ENCODE results near the gene ZFAND2B.
"Not testable (repeated sequence)": the region's sequence is repeated elsewhere in the genome, so short reads cannot be mapped to it uniquely, and the experiment has no call there.

The ZFAND2B gene

GRCh38 chr2:219175928-219176817, 30.4 kb upstream of the ZFAND2B start:
- DNase-seq = peak in 35 of 56 donors; percentile 8 to 74 (median 58)

- DNase-seq = peak in 54 of 56 donors; percentile 13 to 88 (median 72)
These were observed 29.6 kb upstream of the ZFAND2B start, which contains the start of gene CNPPD1 for GRCh38 chr2:219176818-219177551. TSS of gene CNPPD1 (minus strand) at chr2:219176925. CDS start at chr2:219176828, 97 bp downstream.

- peak; percentile 33 to 90 (median 78) for DNase-seq
These were observed 28.8 kb upstream of the ZFAND2B start, which contains the start of gene RETREG2 for GRCh38 chr2:219177552-219178376. TSS of gene RETREG2 (plus strand) at chr2:219178275. CDS start at chr2:219178353, 78 bp downstream.

GRCh38 chr2:219178377-219179175, 28.0 kb upstream of the ZFAND2B start:
- peak in 23 of 56 donors; percentile 38 to 86 (median 56) for DNase-seq

- DNase-seq = no peak
These were observed 26.7 kb upstream of the ZFAND2B start for GRCh38 chr2:219179601-219180465.

- no peak for DNase-seq
These were observed 25.6 kb upstream of the ZFAND2B start for GRCh38 chr2:219180961-219181360.

- no peak for DNase-seq
These were observed 25.1 kb upstream of the ZFAND2B start for GRCh38 chr2:219181531-219181930.

GRCh38 chr2:219182331-219183150, 24.0 kb upstream of the ZFAND2B start:
- no peak for DNase-seq

- DNase-seq = no peak
These were observed 23.3 kb upstream of the ZFAND2B start for GRCh38 chr2:219183151-219183772.

GRCh38 chr2:219184121-219184520, 22.5 kb upstream of the ZFAND2B start:
- DNase-seq = no peak

GRCh38 chr2:219186754-219187456, 19.7 kb upstream of the ZFAND2B start:
- DNase-seq = no peak

GRCh38 chr2:219197388-219197787, 9.2 kb upstream of the ZFAND2B start:
- no peak for DNase-seq

GRCh38 chr2:219198974-219199373, 7.6 kb upstream of the ZFAND2B start:
- no peak for DNase-seq

GRCh38 chr2:219199470-219200211, 6.9 kb upstream of the ZFAND2B start:
- DNase-seq = no peak

- DNase-seq = peak in 1 of 56 donors; percentile 30
These were observed 5.9 kb upstream of the ZFAND2B start for GRCh38 chr2:219200502-219201326.

GRCh38 chr2:219201331-219201730, 5.3 kb upstream of the ZFAND2B start:
- not testable (repeated sequence) for DNase-seq

Measured in amygdala (tissue), 56 donors.